Esophagus squamous epithelium (tissue), 4 donors: ENCODE results near the gene BRMS1.

Source experiments
- CTCF ChIP-seq, 6 experiments: fragments of 450-650 bp in 4 of 6; fragments of 200-600 bp in 2 of 6; sonication (generic) in 2 of 6; IDR thresholded peaks; one replicate each; pipeline ENCODE4 v1.5.1; 2016 to 2019; ENCODE audit warnings: antibody characterized with exemption in 6 of 6, mild to moderate bottlenecking in 4 of 6, moderate library complexity in 4 of 6
- POLR2A ChIP-seq, 4 donors: fragments of 450-650 bp; IDR thresholded peaks; one replicate each; pipeline ENCODE4 v1.6.1; 2017; ENCODE audit warnings: antibody characterized with exemption in 4 of 4, mild to moderate bottlenecking in 4 of 4, moderate library complexity in 3 of 4

GRCh38 chr11:66329165-66329673, 15.7 kb downstream of the BRMS1 start:
- no peak for TF ChIP-seq CTCF (IDR thresholded peaks at IDR 0.05)
- no peak for TF ChIP-seq POLR2A (IDR thresholded peaks at IDR 0.05)
